CD8-positive, alpha-beta memory T cell (primary cell): ENCODE measurements around the gene PADI2. TPM values are rescaled to one million over a fixed set of nuclear protein-coding genes. Genes with fewer than 3 reads are reported as not detected.

ENCODE experiments used
- CTCF ChIA-PET: fragments of 350-600 bp; sonication (Branson Sonifier 250); formaldehyde crosslinking; loops from one replicate; lab custom pipeline; 2021; ENCODE audit warnings: antibody characterized with exemption; lab: Charles Lee
- POLR2A ChIA-PET: fragments of 350-600 bp; sonication (Branson Sonifier 250); formaldehyde crosslinking; loops from one replicate; lab custom pipeline; 2021; ENCODE audit warnings: antibody characterized with exemption; lab: Charles Lee
- DNase-seq, 5 donors: peaks; one replicate each; pipeline versions ENCODE4 v3.0.0 to v3.0.0-alpha.2; 2020 to 2022; ENCODE audit warnings: mixed read lengths in 1 of 5
- H3K27ac ChIP-seq: one replicate; pipeline ENCODE4 v1.7.0; 2013; ENCODE audit warnings: low read depth, mild to moderate bottlenecking, low read length, moderate library complexity
- H3K27me3 ChIP-seq: 2 replicates; pipeline ENCODE4 v1.7.0; 2013; ENCODE audit warnings: low read length, mild to moderate bottlenecking; ENCODE audit not compliant: insufficient read depth, poor library complexity, severe bottlenecking
- H3K36me3 ChIP-seq: 2 replicates; pipeline ENCODE4 v1.7.0; 2013; ENCODE audit warnings: mild to moderate bottlenecking, low read length, moderate library complexity; ENCODE audit not compliant: insufficient read depth
- H3K4me1 ChIP-seq: 2 replicates; pipeline ENCODE4 v1.7.0; 2013; ENCODE audit warnings: mild to moderate bottlenecking, low read length, moderate library complexity; ENCODE audit not compliant: insufficient read depth
- H3K4me3 ChIP-seq: 2 replicates; pipeline ENCODE4 v1.7.0; 2013; ENCODE audit warnings: mild to moderate bottlenecking, low read length
- H3K9me3 ChIP-seq: 2 replicates; pipeline ENCODE4 v1.7.0; 2013; ENCODE audit warnings: mild to moderate bottlenecking, low read length
- H3K27ac Mint-ChIP-seq, 8 donors: one replicate each; pipeline ENCODE4 v1.8.0; 2020 to 2021; ENCODE audit warnings: mixed read lengths in 8 of 8, mild to moderate bottlenecking in 6 of 8, inconsistent platforms in 3 of 8, moderate library complexity in 3 of 8
- H3K27me3 Mint-ChIP-seq, 2 donors: one replicate each; pipeline ENCODE4 v1.8.0; 2020 to 2021; ENCODE audit warnings: mixed read lengths in 2 of 2, mild to moderate bottlenecking in 1 of 2, moderate library complexity in 1 of 2
- H3K36me3 Mint-ChIP-seq, 3 donors: one replicate each; pipeline ENCODE4 v1.8.0; 2020 to 2021; ENCODE audit warnings: mixed read lengths in 3 of 3, inconsistent platforms in 1 of 3, mild to moderate bottlenecking in 1 of 3
- H3K4me1 Mint-ChIP-seq, 3 donors: one replicate each; pipeline ENCODE4 v1.8.0; 2020 to 2021; ENCODE audit warnings: mixed read lengths in 3 of 3, inconsistent platforms in 1 of 3, mild to moderate bottlenecking in 1 of 3
- H3K4me3 Mint-ChIP-seq, 7 donors: one replicate each; pipeline ENCODE4 v1.8.0; 2020 to 2021; ENCODE audit warnings: mixed read lengths in 7 of 7, mild to moderate bottlenecking in 6 of 7, moderate library complexity in 4 of 7, inconsistent platforms in 2 of 7
- H3K9me3 Mint-ChIP-seq, 5 donors: one replicate each; pipeline ENCODE4 v1.8.0; 2020 to 2022; ENCODE audit warnings: mixed read lengths in 5 of 5, mild to moderate bottlenecking in 3 of 5, moderate library complexity in 2 of 5, inconsistent platforms in 1 of 5
- polyA plus RNA-seq: library from polyadenylated mRNA; unstranded; fragments of 300-500 nt; fragmentation: Illumina TruSeq; gene quantifications from one replicate; pipeline ENCODE4 v1.2.3, GENCODE V29; 2021
- total RNA-seq, 2 experiments: library from RNA; stranded (reverse); gene quantifications; one replicate each; pipeline ENCODE4 v1.2.3, GENCODE V29; 2021

The PADI2 gene
- total and polyA plus RNA-seq, 3 experiments from 2014 or later = not detected

DNA sequence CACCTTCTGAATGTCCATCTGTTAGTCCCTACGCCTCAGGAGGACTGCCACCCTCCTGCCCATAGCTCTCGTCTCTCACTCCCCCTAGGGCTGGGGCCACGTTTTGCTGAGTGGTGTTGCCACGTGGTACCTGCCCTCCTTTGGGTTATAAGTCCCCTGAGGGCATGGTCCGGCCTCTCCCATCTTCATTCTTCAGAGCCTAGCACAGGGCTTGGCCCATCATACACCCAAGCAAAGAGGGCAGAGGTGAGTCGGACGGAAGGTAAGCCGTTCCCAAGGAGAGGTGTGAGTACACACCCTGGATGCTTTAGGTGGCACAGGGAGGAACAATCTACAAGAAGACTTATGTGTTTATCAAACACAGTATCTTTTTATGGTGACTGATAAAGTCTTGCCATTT is 10.9 kb downstream of the PADI2 start:
- H3K27me3 ChIP-seq = no peaks in the 10 kb centered on the region
- ChIA-PET CTCF (no interaction called here), POLR2A (no interaction called here)
- no peak overlapping the region for H3K4me3 ChIP-seq
- H3K27ac ChIP-seq = no peak overlapping the region
- H3K9me3 Mint-ChIP-seq = no peaks in the 10 kb centered on the region
- no peak for DNase-seq
- no peaks in the 10 kb centered on the region for H3K4me1 ChIP-seq
- no peak overlapping the region for H3K4me3 Mint-ChIP-seq
- H3K27me3 Mint-ChIP-seq = peaks cover 11 to 32% of the 10 kb centered on the region in 2 donors
- no peaks in the 10 kb centered on the region for H3K36me3 Mint-ChIP-seq
- H3K9me3 ChIP-seq = no peaks in the 10 kb centered on the region
- H3K36me3 ChIP-seq = no peaks in the 10 kb centered on the region
- no peaks in the 10 kb centered on the region for H3K4me1 Mint-ChIP-seq
- H3K27ac Mint-ChIP-seq = peak overlapping the region in 1 of 8 donors; percentile 57

DNA sequence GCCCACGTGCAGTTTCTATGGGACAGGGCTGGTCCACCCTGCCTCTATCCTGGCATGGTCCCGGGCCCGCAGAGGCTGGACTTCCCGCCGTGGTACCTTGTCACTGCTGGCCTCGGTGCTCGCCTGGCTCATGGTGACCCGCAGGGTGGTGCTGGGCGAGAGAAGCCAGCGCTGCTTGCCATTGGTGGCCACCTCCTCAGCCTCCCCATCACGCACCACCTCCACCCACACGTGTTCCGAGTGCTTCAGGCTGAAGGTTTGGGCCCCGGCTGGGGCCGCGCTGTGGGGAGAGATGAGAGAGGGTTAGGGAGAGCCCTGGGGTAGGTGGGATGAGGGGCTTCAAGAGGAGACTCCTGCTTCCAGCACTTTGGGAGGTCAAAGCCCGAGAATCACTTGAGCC is 14.5 kb downstream of the PADI2 start:
- CTCF ChIA-PET = no interaction called here
- Histone ChIP-seq H3K27me3 (no peaks in the 10 kb centered on the region), H3K4me3 (no peak overlapping the region), H3K36me3 (no peaks in the 10 kb centered on the region), H3K9me3 (no peaks in the 10 kb centered on the region), H3K27ac (no peak overlapping the region), H3K4me1 (no peaks in the 10 kb centered on the region)
- Mint-ChIP-seq H3K36me3 (no peaks in the 10 kb centered on the region), H3K27me3 (peaks cover 8 to 25% of the 10 kb centered on the region in 2 donors), H3K27ac (no peak overlapping the region), H3K9me3 (no peaks in the 10 kb centered on the region), H3K4me3 (no peak overlapping the region), H3K4me1 (no peaks in the 10 kb centered on the region)
- POLR2A ChIA-PET = no interaction called here
- no peak for DNase-seq

DNA sequence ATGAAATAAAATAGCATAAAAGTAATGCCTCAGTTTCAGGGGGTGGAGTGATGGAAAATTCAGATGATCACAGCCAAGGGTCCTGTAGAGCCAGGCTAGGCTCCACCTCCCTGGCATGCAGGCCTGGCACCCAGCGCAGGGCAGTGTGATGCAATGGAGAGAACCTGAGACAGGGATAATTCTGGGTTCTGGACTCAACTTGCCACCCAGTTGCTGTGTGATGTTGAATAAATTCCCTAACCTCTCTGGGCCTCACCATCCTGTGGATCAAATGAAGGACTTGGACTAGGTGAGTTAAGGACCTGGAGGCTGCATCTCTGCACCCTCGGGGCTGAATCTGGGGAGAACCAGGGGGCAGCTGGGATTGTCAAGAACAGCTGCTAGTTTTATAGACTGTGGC is 17.0 kb downstream of the PADI2 start:
- H3K27me3 Mint-ChIP-seq = peaks cover 8 to 21% of the 10 kb centered on the region in 2 donors

DNA sequence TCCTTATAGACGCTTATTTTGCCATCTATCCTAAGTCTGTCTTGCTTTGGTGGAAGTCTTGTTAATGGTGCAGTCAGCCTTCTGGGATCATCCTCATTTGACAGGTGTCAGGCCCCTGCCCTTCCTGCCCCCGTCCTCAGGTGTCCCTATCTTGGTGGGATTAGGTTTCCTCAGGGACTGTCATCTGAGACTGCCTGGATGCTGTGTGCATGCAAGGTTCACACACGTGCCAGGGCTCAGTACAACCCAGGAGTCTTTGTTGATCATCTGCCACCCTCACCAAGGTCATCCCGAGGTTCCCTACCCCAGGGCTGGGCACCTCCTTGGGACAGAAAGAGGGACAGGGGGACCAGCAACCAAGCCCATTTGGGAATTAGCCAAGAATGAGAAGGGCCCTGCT is 18.0 kb downstream of the PADI2 start:
- Mint-ChIP-seq H3K9me3 (no peaks in the 10 kb centered on the region), H3K36me3 (no peaks in the 10 kb centered on the region), H3K4me3 (no peak overlapping the region), H3K4me1 (no peaks in the 10 kb centered on the region), H3K27ac (no peak overlapping the region), H3K27me3 (peaks cover 8 to 12% of the 10 kb centered on the region in 2 donors)
- Histone ChIP-seq H3K27ac (no peak overlapping the region), H3K4me1 (no peaks in the 10 kb centered on the region), H3K36me3 (no peaks in the 10 kb centered on the region), H3K4me3 (no peak overlapping the region), H3K9me3 (no peaks in the 10 kb centered on the region), H3K27me3 (no peaks in the 10 kb centered on the region)
- DNase-seq = no peak
- ChIA-PET CTCF (no interaction called here), POLR2A (no interaction called here)

More for the DNA sequence above, 17.0 kb downstream of the PADI2 start:
- CTCF ChIA-PET = no interaction called here
- DNase-seq = no peak
- Histone ChIP-seq H3K4me1 (no peaks in the 10 kb centered on the region), H3K4me3 (no peak overlapping the region), H3K36me3 (no peaks in the 10 kb centered on the region), H3K27ac (no peak overlapping the region), H3K9me3 (no peaks in the 10 kb centered on the region), H3K27me3 (no peaks in the 10 kb centered on the region)
- POLR2A ChIA-PET = no interaction called here
- Mint-ChIP-seq H3K36me3 (no peaks in the 10 kb centered on the region), H3K27ac (no peak overlapping the region), H3K9me3 (no peaks in the 10 kb centered on the region), H3K4me3 (no peak overlapping the region), H3K4me1 (no peaks in the 10 kb centered on the region)

DNA sequence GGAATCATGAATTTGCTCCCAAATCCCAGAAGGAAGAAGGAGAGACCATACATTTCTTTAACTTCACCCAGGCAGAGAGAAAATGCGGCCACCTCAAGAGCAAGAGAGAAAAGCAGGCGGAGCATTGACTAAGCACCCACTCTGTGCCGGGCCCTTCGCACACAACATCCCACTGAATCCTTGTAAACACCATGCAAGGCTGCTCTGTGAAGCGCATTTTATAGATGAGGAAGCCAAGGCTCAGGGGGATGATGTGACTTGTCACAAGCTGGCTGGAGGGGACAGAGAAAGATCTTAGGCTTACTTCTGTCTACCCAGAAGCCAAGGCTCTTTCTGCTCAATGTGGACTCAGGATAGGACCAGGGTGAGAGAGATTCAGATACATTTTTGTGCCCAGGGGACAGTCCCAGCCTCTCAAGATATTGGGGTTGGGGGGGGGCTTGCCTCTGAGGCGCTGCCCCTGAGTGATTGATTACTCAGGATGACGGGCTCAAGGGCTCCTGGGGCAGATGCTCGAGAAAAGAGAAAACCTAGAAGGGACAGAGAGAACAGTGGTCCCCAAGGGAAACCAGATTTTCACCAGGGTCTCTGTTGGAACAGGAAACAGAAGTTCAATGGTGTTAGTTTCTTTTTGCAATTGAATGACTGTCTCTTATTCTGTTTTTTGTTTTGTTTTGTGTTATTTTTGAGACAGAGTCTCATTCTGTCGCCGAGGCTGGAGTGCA is 19.5 kb downstream of the PADI2 start:
- H3K27me3 ChIP-seq = no peaks in the 10 kb centered on the region
- CTCF ChIA-PET = no interaction called here

DNA sequence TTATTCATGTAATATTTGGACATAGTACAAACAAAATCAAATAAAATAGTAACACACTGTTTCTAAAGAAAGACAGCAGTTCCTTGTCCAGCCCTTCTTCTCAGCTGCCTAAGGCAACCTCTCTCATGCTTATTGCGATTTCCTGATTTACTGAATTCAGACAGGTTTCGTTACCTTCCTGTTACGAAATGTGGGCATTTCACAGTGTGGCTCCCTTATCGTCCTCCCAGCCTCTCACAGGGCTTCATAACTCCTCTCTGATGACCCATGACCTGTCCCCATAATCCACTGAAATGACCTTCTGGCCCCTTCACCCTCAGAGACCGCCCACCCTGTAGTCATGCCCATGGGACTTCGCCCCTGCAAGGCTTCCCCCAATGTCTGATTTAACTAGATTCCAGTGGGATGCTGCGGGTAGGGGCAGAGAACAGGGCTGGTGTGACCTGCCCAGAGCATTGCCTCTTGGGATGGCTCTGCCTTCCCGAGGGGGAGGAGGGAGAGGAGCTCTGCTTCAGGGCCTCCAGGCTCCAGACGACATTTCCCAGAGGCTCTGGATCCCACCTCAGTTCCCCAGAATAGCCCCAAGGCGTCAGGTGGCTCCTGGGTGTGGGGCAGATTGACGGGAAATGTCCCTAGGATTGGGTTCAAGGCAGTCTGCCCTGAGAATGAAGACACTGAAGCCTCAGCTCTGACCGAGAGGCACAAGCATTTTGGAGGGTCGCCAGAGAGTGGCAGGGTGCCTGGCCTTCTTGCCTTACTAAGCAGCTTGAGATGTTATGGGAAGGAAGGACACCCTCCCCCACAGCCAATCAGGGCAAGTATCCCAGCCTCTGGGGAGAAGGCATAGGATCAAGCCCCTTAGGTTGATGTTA is 20.6 kb downstream of the PADI2 start:
- Histone ChIP-seq H3K4me3 (no peak overlapping the region), H3K27me3 (no peaks in the 10 kb centered on the region), H3K4me1 (no peaks in the 10 kb centered on the region), H3K9me3 (no peaks in the 10 kb centered on the region), H3K36me3 (no peaks in the 10 kb centered on the region), H3K27ac (no peak overlapping the region)
- ChIA-PET POLR2A (no interaction called here), CTCF (no interaction called here)
- Mint-ChIP-seq H3K27ac (peak overlapping the region in 1 of 8 donors; percentile 88), H3K9me3 (no peaks in the 10 kb centered on the region), H3K4me1 (no peaks in the 10 kb centered on the region), H3K27me3 (peaks cover 8 to 13% of the 10 kb centered on the region in 2 donors), H3K4me3 (no peak overlapping the region), H3K36me3 (no peaks in the 10 kb centered on the region)
- DNase-seq = no peak

More for the DNA sequence above, 19.5 kb downstream of the PADI2 start:
- H3K36me3 Mint-ChIP-seq = no peaks in the 10 kb centered on the region
- DNase-seq = no peak
- no peaks in the 10 kb centered on the region for H3K36me3 ChIP-seq
- H3K27ac ChIP-seq = no peak overlapping the region
- no peak overlapping the region for H3K4me3 Mint-ChIP-seq
- no peaks in the 10 kb centered on the region for H3K9me3 ChIP-seq
- POLR2A ChIA-PET = no interaction called here
- no peaks in the 10 kb centered on the region for H3K9me3 Mint-ChIP-seq
- H3K4me3 ChIP-seq = no peak overlapping the region
- H3K27ac Mint-ChIP-seq = peak overlapping the region in 1 of 8 donors; percentile 38
- peaks cover 8 to 13% of the 10 kb centered on the region in 2 donors for H3K27me3 Mint-ChIP-seq
- H3K4me1 ChIP-seq = no peaks in the 10 kb centered on the region
- H3K4me1 Mint-ChIP-seq = no peaks in the 10 kb centered on the region

DNA sequence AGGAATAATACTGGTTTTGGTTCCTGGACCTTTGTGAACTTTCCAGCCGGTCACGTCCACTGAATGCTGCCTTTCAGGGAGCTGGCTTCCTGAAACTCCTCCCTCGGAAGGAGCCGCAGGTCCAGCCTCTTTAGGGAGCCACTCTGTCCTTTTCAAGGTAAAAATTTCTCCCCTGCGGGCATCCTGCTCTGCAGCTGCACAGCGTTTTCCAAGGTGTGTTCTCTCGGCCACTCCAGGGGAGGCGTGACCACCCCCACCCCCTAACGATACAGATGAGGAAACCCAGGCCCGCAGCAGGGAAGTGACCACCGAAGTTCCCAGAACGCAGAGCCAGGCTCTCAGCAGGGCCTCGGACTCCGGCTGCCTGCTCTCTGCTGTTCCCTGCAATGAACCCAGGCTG is 21.5 kb downstream of the PADI2 start:
- no peaks in the 10 kb centered on the region for H3K9me3 ChIP-seq
- ChIA-PET POLR2A (no interaction called here), CTCF (no interaction called here)

DNA sequence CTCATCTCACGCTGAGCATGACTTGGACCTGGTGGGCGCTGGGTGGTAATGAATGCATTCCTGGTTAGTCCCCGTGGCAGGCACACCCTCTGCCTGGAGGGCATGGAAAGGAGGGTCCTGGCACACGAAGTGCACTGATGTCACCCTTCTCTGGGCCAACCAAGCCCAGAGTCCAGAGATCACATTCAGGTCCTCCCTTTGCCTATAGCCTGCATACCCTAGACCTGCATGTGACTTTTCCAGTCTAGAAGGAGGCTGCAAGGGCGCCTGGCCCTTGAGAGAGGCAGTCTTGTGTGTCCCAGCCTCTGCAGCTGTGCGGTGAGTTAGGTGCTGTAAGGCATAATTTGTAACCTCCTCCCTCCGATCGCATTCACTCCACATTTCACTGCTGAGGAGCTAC is 22.1 kb downstream of the PADI2 start:
- H3K36me3 ChIP-seq = no peaks in the 10 kb centered on the region
- no peaks in the 10 kb centered on the region for H3K9me3 ChIP-seq
- Mint-ChIP-seq H3K4me1 (no peaks in the 10 kb centered on the region), H3K4me3 (no peak overlapping the region), H3K27ac (no peak overlapping the region), H3K36me3 (no peaks in the 10 kb centered on the region), H3K27me3 (peaks cover 6 to 13% of the 10 kb centered on the region in 2 donors), H3K9me3 (no peaks in the 10 kb centered on the region)
- POLR2A ChIA-PET = no interaction called here
- no peak overlapping the region for H3K27ac ChIP-seq
- DNase-seq = no peak
- CTCF ChIA-PET = no interaction called here
- H3K27me3 ChIP-seq = no peaks in the 10 kb centered on the region
- H3K4me1 ChIP-seq = no peaks in the 10 kb centered on the region
- H3K4me3 ChIP-seq = no peak overlapping the region

More for the DNA sequence above, 21.5 kb downstream of the PADI2 start:
- DNase-seq = no peak
- Mint-ChIP-seq H3K27me3 (peaks cover 6 to 13% of the 10 kb centered on the region in 2 donors), H3K27ac (no peak overlapping the region), H3K36me3 (no peaks in the 10 kb centered on the region), H3K4me1 (no peaks in the 10 kb centered on the region), H3K9me3 (no peaks in the 10 kb centered on the region), H3K4me3 (no peak overlapping the region)
- no peaks in the 10 kb centered on the region for H3K4me1 ChIP-seq
- no peaks in the 10 kb centered on the region for H3K36me3 ChIP-seq
- H3K4me3 ChIP-seq = no peak overlapping the region
- H3K27me3 ChIP-seq = no peaks in the 10 kb centered on the region
- no peak overlapping the region for H3K27ac ChIP-seq
